MCF 10A (cell line): ENCODE results near the gene SLC15A3. TPM values are rescaled to one million over a fixed set of nuclear protein-coding genes. Genes with fewer than 3 reads are reported as not detected.

ENCODE experiments used
- BruUV-seq: library from RNA; stranded (reverse); fragments of 400-500 nt; replicated peaks from 2 replicates; lab custom pipeline; 2021; lab: Mats Ljungman, UMichigan
- CTCF ChIA-PET: fragments of 300-600 bp; sonication (Branson Sonifier 250); formaldehyde crosslinking; extraction: SDS; loops from one replicate; lab custom pipeline; 2021; ENCODE audit warnings: antibody characterized with exemption, inconsistent platforms; lab: Yijun Ruan, JAX
- POLR2A ChIA-PET: fragments of 300-600, 350-650 bp; sonication (Branson Sonifier 250); formaldehyde crosslinking; extraction: SDS; loops from one replicate; lab custom pipeline; 2020; ENCODE audit warnings: antibody characterized with exemption, inconsistent platforms; lab: Yijun Ruan, JAX
- DNase-seq: peaks from one replicate; pipeline ENCODE4 v3.0.0-alpha.2; 2018; ENCODE audit not compliant: unreplicated experiment
- H3K27ac Mint-ChIP-seq: one replicate; pipeline ENCODE4 v1.8.0; 2022; ENCODE audit warnings: mild to moderate bottlenecking, low read depth, mixed read lengths; ENCODE audit not compliant: unreplicated experiment
- H3K27me3 Mint-ChIP-seq: one replicate; pipeline ENCODE4 v1.8.0; 2022; ENCODE audit warnings: mixed read lengths; ENCODE audit not compliant: insufficient read depth, unreplicated experiment
- H3K36me3 Mint-ChIP-seq: one replicate; pipeline ENCODE4 v1.8.0; 2022; ENCODE audit warnings: mild to moderate bottlenecking, moderate library complexity, mixed read lengths; ENCODE audit not compliant: insufficient read depth, unreplicated experiment
- H3K4me1 Mint-ChIP-seq: one replicate; pipeline ENCODE4 v1.8.0; 2022; ENCODE audit warnings: mixed read lengths; ENCODE audit not compliant: insufficient read depth, unreplicated experiment
- H3K4me3 Mint-ChIP-seq: one replicate; pipeline ENCODE4 v1.8.0; 2022; ENCODE audit warnings: mild to moderate bottlenecking, moderate library complexity, mixed read lengths; ENCODE audit not compliant: unreplicated experiment
- H3K9me3 Mint-ChIP-seq: one replicate; pipeline ENCODE4 v1.8.0; 2022; ENCODE audit warnings: mixed read lengths; ENCODE audit not compliant: unreplicated experiment
- intact Hi-C: fragments of 100-400 bp; cut with micrococcal nuclease; formaldehyde crosslinking; loops from 2 replicates; pipeline ENCODE4 v1.14.1; 2022
- total RNA-seq: library from RNA; stranded (reverse); gene quantifications from 2 replicates; pipeline ENCODE4 v1.2.3, GENCODE V29; 2022
- TF ChIP-seq, protein P1 (sequence below): fragments of 200-600 bp; IDR thresholded peaks from one replicate; pipeline ENCODE4 v1.8.0; 2022; ENCODE audit warnings: antibody characterized with exemption, mild to moderate bottlenecking; ENCODE audit not compliant: unreplicated experiment

The SLC15A3 gene
- total RNA-seq, 1 experiment from 2014 or later: not detected

DNA sequence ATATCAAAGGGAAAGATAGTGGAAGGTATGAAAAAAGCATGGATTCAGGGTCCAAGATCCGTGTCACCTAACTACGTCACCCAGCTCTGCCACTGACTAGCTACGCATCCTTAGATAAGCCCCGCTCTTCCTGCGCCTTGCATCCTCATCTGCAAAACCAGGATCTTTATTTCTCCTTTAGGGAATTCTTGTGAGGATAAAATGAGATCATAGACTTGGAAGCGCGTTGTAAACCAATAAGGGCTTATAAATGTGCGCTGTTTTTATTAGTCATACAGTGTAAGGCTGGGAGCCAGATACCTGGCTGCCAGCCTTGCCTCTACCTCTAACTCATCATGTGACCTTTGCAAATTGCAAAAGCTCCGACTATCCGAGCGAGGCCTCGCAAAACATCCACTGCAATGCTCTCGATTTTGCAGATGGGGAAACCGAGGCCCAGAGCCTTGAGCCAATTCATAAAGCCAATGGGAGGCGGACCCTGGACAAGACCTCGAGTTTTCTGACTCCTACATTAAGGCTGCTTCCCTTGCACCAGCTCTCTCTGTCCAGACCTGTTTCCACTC lies 46.3 kb downstream of the SLC15A3 start:
- peak overlapping the region; percentile 87 for H3K4me3 Mint-ChIP-seq
- intact Hi-C loops: no loop called here
- peaks cover 9% of the 10 kb centered on the region for H3K4me1 Mint-ChIP-seq
- POLR2A ChIA-PET: interaction anchor here (0.7 to 3.8 kb wide), 19 partner anchors 8 to 1066 kb away, joined by 3 to 69 read pairs (median 4); partner anchors contain the start of genes CCDC86, CPSF7, SDHAF2 and TMEM109
- peak; percentile 80 for DNase-seq
- peaks cover 35% of the 10 kb centered on the region for H3K36me3 Mint-ChIP-seq
- peaks cover 11% of the 10 kb centered on the region for H3K27me3 Mint-ChIP-seq
- TF ChIP-seq, protein P1, sequence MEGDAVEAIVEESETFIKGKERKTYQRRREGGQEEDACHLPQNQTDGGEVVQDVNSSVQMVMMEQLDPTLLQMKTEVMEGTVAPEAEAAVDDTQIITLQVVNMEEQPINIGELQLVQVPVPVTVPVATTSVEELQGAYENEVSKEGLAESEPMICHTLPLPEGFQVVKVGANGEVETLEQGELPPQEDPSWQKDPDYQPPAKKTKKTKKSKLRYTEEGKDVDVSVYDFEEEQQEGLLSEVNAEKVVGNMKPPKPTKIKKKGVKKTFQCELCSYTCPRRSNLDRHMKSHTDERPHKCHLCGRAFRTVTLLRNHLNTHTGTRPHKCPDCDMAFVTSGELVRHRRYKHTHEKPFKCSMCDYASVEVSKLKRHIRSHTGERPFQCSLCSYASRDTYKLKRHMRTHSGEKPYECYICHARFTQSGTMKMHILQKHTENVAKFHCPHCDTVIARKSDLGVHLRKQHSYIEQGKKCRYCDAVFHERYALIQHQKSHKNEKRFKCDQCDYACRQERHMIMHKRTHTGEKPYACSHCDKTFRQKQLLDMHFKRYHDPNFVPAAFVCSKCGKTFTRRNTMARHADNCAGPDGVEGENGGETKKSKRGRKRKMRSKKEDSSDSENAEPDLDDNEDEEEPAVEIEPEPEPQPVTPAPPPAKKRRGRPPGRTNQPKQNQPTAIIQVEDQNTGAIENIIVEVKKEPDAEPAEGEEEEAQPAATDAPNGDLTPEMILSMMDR: no peak
- BruUV-seq: TSS peak; percentile 42
- H3K9me3 Mint-ChIP-seq: no peaks in the 10 kb centered on the region
- CTCF ChIA-PET: interaction anchor here (0.6 to 10.1 kb wide), 11 partner anchors 9 to 283 kb away, joined by 3 to 163 read pairs (median 6); partner anchors contain the start of genes CCDC86 and TMEM109
- H3K27ac Mint-ChIP-seq: peak overlapping the region; percentile 70

DNA sequence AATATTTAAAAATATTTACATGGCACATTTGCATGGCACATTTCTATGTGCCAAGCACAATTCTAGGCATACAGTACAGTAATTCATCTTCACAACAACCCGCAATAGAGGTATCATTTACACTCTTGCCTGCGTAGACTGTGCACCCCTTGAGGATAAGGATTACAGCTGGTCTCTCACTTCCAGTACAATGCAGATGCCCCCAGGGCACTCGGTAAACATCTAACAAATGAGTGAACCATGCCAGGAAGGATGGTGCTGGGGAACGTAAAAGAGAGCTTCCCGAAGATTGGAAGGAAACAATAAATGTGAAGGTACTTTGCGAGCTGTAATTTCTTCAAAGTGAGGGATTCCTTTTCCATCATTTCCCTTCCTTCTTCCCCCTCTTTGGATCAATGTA lies 46.9 kb downstream of the SLC15A3 start:
- BruUV-seq: no TSS peak
- Mint-ChIP-seq H3K36me3 (peaks cover 41% of the 10 kb centered on the region), H3K4me1 (peaks cover 9% of the 10 kb centered on the region), H3K9me3 (no peaks in the 10 kb centered on the region), H3K27ac (peak overlapping the region; percentile 70), H3K4me3 (peak overlapping the region; percentile 87), H3K27me3 (peaks cover 11% of the 10 kb centered on the region)
- DNase-seq: no peak
- TF ChIP-seq, protein P1: no peak
- ChIA-PET POLR2A (interaction anchor here (0.6 to 3.8 kb wide), 19 partner anchors 8 to 1066 kb away, joined by 3 to 69 read pairs (median 4); partner anchors contain the start of genes CCDC86, CPSF7, SDHAF2 and TMEM109), CTCF (interaction anchor here (0.6 to 10.1 kb wide), 14 partner anchors 9 to 640 kb away, joined by 3 to 163 read pairs (median 6); partner anchors contain the start of genes CCDC86 and TMEM109)
- intact Hi-C loops: no loop called here

DNA sequence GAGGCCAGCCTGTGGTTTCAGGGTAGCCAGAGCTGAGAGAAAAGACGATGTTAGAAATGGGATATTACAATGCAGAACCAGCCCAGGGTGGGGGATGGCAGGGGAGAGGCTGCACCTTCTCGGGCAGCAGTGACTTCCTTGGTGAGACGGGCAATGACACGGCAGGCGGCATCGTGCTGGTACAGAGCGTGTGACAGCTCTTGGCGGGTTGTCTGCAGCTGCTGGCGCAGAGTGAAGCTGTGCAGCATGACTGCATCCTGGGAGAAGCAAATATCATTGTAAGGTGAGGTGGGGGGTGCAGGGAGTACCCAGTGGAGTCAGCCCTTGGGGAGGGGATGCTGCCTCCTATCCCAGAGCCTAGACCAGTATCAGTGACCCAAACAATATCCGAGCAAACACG lies 49.4 kb downstream of the SLC15A3 start:
- Mint-ChIP-seq H3K4me1 (peaks cover 9% of the 10 kb centered on the region), H3K36me3 (peaks cover 65% of the 10 kb centered on the region), H3K4me3 (no peak overlapping the region), H3K27me3 (no peaks in the 10 kb centered on the region), H3K9me3 (no peaks in the 10 kb centered on the region), H3K27ac (no peak overlapping the region)
- ChIA-PET POLR2A (no interaction called here), CTCF (interaction anchor here (0.6 to 10.1 kb wide), 10 partner anchors 13 to 1612 kb away, joined by 3 to 163 read pairs (median 6); partner anchors contain the start of gene CCDC86)
- BruUV-seq: no TSS peak
- intact Hi-C loops: no loop called here
- no peak for DNase-seq
- TF ChIP-seq, protein P1: no peak

DNA sequence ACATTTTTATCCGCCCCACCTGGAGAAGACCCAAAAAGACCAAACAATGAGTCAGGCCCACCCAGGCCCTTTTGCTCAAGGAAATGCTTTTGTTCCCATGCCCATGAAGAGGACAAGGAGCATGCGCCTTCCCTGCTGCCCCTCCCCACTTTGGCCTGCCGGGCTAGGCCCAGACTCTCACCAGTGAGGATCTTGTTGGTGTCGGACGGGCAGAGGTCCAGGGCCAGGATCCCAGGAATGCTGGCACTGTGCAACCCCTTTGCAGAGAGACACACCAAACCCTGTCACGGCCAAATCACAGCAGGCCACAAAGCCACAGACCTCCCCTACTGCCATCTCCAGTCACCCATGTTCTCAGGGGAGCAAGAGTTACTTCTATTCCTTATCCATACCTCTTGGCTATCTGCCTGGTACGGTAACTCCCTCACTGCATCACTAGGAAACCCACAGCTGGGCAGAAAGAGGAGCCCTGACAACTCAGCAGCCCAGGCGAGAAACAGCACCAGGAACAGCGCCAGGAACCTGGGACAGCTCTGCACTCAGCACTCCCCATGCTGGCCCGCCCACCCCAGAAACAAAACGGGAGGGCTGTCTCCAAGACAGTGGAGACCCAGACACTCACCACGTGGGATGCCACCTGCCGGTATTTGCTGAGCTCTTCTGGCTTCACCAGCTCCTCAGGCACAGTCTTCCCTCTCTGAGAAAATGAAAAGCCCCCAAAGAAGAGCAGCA lies 51.1 kb downstream of the SLC15A3 start:
- Mint-ChIP-seq H3K27ac (no peak overlapping the region), H3K4me3 (no peak overlapping the region), H3K4me1 (peaks cover 9% of the 10 kb centered on the region), H3K36me3 (peaks cover 82% of the 10 kb centered on the region), H3K9me3 (no peaks in the 10 kb centered on the region), H3K27me3 (no peaks in the 10 kb centered on the region)
- TF ChIP-seq, protein P1: no peak
- BruUV-seq: no TSS peak
- intact Hi-C loops: no loop called here
- no peak for DNase-seq
- POLR2A ChIA-PET: interaction anchor here (1.2 to 3.2 kb wide), 2 partner anchors 13 kb away, joined by 6 to 11 read pairs; partner anchors contain the start of gene TMEM109
- CTCF ChIA-PET: interaction anchor here (0.6 to 10.1 kb wide), 20 partner anchors 9 to 286 kb away, joined by 3 to 163 read pairs (median 6); partner anchors contain the start of gene TMEM109
